Body of pancreas (tissue), 4 donors: ENCODE measurements around the gene GFRA1. TPM values are rescaled to one million over a fixed set of nuclear protein-coding genes. Genes with fewer than 3 reads are reported as not detected.

ENCODE experiments used
- ATAC-seq: fragments of 150-250 bp; one replicate; pipeline ENCODE4 v1.9.1; 2016
- DNase-seq, 4 donors: peaks; one replicate each; pipeline ENCODE4 v3.0.0-alpha.2; 2019
- H3K27ac ChIP-seq, 4 donors: fragments of 200-600 bp; sonication (generic); 1 replicate in 3 of 4; 2 replicates in 1 of 4; pipeline versions ENCODE4 v1.5.1 to v1.6.1; 2016 to 2019; ENCODE audit warnings: mild to moderate bottlenecking in 1 of 4, mixed read lengths in 1 of 4, moderate library complexity in 1 of 4
- H3K27me3 ChIP-seq, 2 donors: fragments of 200-600 bp; sonication (generic); one replicate each; pipeline ENCODE4 v1.6.0; 2016; ENCODE audit warnings: mild to moderate bottlenecking in 1 of 2
- H3K36me3 ChIP-seq, 2 donors: fragments of 200-600 bp; sonication (generic); replicated peaks in 1 of 2; 2 replicates each; pipeline ENCODE4 v1.5.1; 2016; ENCODE audit warnings: low read depth in 2 of 2; ENCODE audit not compliant: insufficient read depth in 1 of 2
- H3K4me1 ChIP-seq: fragments of 200-600 bp; sonication (generic); one replicate; pipeline ENCODE4 v1.6.0; 2016
- H3K4me3 ChIP-seq, 2 donors: fragments of 200-600 bp; sonication (generic); 1 replicate in 1 of 2; 2 replicates in 1 of 2; pipeline ENCODE4 v1.5.1; 2016 to 2019
- H3K9me3 ChIP-seq, 3 donors: fragments of 200-600 bp; sonication (generic); 1 replicate in 2 of 3; 2 replicates in 1 of 3; pipeline ENCODE4 v1.5.1; 2016
- POLR2A ChIP-seq, 3 donors: fragments of 450-650 bp; IDR thresholded peaks; one replicate each; pipeline ENCODE4 v1.6.1; 2016; ENCODE audit warnings: antibody characterized with exemption in 3 of 3, mild to moderate bottlenecking in 2 of 3
- whole genome bisulfite sequencing, 2 donors: methylation state at CpG; one replicate each; pipeline ENCODE4 v1.1.5; 2017; 5-methylcytosine and 5-hydroxymethylcytosine counted together
- intact Hi-C: fragments of 100-400 bp; cut with DNase I; formaldehyde crosslinking; loops from one replicate; pipeline ENCODE4 v1.15.1; 2023
- total RNA-seq, 2 donors: library from RNA; depleted of rRNA; stranded (reverse); fragments of >200 nt; gene quantifications; one replicate each; pipeline ENCODE4 v1.1.0, GENCODE V29; 2016
- TF ChIP-seq, protein P1 (sequence below), 7 experiments: fragments of 450-650 bp in 4 of 7; fragments of 200-600 bp in 3 of 7; sonication (generic) in 3 of 7; IDR thresholded peaks; one replicate each; pipeline ENCODE4 v1.5.1; 2016 to 2019; ENCODE audit warnings: antibody characterized with exemption in 7 of 7

GFRA1 gene
- total RNA-seq, 2 donors from 2014 or later, result 4.2 to 6.9 TPM

DNA sequence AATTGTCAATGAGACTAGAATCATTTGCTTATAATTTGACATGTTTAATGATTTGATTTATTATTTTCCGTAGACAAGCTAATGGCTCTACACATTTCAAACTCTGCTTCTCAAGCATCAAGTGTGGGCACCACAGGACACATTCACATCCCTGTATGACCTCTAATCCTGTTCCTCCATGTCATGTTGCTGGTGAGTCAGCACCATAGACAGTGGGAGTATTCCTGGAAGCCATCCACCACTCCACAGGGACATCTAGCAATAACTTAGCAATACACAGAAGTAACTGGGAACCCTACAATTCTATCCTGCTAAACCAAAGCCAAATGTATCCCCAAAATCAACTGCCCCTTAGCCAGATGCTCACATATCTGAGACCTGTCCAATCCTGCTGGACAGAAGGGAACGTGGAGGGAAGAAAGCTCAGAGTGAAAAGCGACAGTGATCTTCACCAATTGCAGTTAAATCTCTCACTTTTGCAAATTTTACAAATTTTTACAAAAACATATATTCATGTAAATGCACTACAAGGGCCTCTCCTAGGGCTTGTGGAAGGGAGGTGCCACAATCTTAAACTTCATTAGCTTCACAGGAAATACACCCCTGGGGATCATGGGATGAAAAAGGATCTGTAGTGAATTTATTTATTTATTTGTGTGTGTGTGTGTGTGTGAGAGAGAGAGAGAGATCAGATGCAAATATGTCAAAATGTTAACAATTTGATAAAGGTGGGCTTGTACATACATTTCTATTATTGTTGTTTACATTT, 126.5 kb downstream of the GFRA1 start:
- 86% methylated on average over 3 of the region's 3 CpGs for WGBS, 2 donors
- H3K27me3 ChIP-seq, result no peaks in the 10 kb centered on the region
- peak in 1 of 4 donors; percentile 6 for DNase-seq
- H3K4me3 ChIP-seq, result no peak overlapping the region
- no peaks in the 10 kb centered on the region for H3K9me3 ChIP-seq
- intact Hi-C loops, result no loop called here
- no peaks in the 10 kb centered on the region for H3K36me3 ChIP-seq
- TF ChIP-seq, protein P1, sequence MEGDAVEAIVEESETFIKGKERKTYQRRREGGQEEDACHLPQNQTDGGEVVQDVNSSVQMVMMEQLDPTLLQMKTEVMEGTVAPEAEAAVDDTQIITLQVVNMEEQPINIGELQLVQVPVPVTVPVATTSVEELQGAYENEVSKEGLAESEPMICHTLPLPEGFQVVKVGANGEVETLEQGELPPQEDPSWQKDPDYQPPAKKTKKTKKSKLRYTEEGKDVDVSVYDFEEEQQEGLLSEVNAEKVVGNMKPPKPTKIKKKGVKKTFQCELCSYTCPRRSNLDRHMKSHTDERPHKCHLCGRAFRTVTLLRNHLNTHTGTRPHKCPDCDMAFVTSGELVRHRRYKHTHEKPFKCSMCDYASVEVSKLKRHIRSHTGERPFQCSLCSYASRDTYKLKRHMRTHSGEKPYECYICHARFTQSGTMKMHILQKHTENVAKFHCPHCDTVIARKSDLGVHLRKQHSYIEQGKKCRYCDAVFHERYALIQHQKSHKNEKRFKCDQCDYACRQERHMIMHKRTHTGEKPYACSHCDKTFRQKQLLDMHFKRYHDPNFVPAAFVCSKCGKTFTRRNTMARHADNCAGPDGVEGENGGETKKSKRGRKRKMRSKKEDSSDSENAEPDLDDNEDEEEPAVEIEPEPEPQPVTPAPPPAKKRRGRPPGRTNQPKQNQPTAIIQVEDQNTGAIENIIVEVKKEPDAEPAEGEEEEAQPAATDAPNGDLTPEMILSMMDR (IDR thresholded peaks at IDR 0.05), result no peak
- TF ChIP-seq POLR2A (IDR thresholded peaks at IDR 0.05), result no peak
- no peak overlapping the region for H3K27ac ChIP-seq
- no peak for ATAC-seq
- no peaks in the 10 kb centered on the region for H3K4me1 ChIP-seq

DNA sequence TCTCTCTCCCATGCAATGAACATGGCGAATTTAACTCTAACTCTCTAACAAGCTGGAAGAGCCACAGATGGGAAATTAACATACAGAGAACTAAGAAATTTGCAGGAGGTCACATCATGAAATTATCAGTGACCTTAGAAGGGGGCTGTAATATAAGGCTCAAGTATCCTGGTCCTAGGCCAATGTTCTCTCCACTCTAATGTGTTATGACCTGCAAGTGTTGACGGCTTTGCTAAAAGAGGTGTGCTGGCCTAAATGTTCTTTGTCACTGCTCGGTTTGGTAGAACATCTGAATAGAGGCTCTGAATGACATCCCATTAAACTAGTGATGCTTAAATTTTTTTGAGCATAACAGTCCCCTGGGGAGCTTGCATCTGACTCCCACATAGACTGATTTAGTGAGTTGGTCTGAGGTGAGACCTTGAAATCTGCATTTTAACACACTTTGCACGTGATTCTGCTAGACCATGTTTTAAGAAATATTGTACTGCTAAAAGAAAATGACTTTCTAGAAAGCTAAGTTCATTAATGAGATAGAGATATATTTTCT, 129.3 kb downstream of the GFRA1 start:
- DNase-seq (no peak), ATAC-seq (no peak)
- H3K9me3 ChIP-seq, result no peaks in the 10 kb centered on the region
- H3K36me3 ChIP-seq, result no peaks in the 10 kb centered on the region
- H3K4me3 ChIP-seq, result no peak overlapping the region
- intact Hi-C loops, result no loop called here
- H3K4me1 ChIP-seq, result no peaks in the 10 kb centered on the region
- H3K27me3 ChIP-seq, result no peaks in the 10 kb centered on the region
- TF ChIP-seq, protein P1 (IDR thresholded peaks at IDR 0.05), result no peak
- no peak for TF ChIP-seq POLR2A (IDR thresholded peaks at IDR 0.05)
- WGBS, 2 donors, result 89% methylated on average over 4 of the region's 4 CpGs
- no peak overlapping the region for H3K27ac ChIP-seq

DNA sequence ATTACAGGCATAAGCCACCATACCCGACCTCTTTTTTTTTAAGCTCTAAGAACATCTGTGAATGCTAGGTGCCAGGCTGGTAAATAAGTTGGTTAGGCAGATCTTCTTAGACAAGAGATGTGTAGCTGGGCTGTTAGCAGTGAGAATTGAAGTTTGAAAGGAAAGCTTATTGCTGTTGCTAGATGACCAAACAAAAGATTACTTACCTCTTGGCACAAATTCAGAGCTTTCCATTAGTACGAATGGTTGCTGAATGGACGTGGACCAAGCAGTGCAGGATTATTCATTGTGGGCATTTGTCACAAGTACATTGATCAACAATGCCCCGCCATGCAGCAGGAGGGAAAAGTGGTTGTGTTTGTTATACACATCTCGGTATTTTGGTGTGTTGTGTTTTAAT, 131.2 kb downstream of the GFRA1 start:
- Histone ChIP-seq H3K27me3 (no peaks in the 10 kb centered on the region), H3K36me3 (no peaks in the 10 kb centered on the region), H3K4me3 (no peak overlapping the region), H3K27ac (no peak overlapping the region), H3K4me1 (no peaks in the 10 kb centered on the region), H3K9me3 (no peaks in the 10 kb centered on the region)
- ATAC-seq (no peak), DNase-seq (no peak)
- intact Hi-C loops, result no loop called here
- no peak for TF ChIP-seq POLR2A (IDR thresholded peaks at IDR 0.05)
- TF ChIP-seq, protein P1 (IDR thresholded peaks at IDR 0.05), result no peak
- 34 to 36% methylated on average over 5 of the region's 5 CpGs for WGBS, 2 donors

DNA sequence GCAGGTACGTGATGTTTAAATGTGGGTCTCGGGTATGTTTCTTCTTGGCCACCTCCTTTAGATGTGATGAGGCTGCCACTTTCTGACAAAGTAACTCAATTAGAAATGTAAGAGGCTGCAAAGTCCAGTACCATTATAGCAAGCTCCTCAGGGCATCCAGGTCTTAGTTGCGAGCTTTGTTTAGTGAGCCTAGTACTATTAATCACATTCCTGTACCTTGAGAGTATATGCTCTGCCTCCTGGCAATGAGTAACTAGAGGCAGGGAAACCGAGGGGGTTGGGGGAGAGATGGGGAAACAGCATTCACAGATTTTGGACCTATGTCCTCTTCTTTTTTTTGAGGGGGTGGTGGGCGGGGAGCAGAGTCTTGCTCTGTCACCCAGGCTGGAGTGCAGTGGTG, 131.8 kb downstream of the GFRA1 start:
- WGBS, 2 donors, result 76 to 89% methylated on average over 5 of the region's 5 CpGs
- Histone ChIP-seq H3K9me3 (no peaks in the 10 kb centered on the region), H3K27ac (no peak overlapping the region), H3K36me3 (no peaks in the 10 kb centered on the region), H3K27me3 (no peaks in the 10 kb centered on the region), H3K4me3 (no peak overlapping the region), H3K4me1 (no peaks in the 10 kb centered on the region)
- ATAC-seq (no peak), DNase-seq (no peak)
- intact Hi-C loops, result no loop called here
- TF ChIP-seq POLR2A (IDR thresholded peaks at IDR 0.05), result no peak
- TF ChIP-seq, protein P1 (IDR thresholded peaks at IDR 0.05), result no peak

DNA sequence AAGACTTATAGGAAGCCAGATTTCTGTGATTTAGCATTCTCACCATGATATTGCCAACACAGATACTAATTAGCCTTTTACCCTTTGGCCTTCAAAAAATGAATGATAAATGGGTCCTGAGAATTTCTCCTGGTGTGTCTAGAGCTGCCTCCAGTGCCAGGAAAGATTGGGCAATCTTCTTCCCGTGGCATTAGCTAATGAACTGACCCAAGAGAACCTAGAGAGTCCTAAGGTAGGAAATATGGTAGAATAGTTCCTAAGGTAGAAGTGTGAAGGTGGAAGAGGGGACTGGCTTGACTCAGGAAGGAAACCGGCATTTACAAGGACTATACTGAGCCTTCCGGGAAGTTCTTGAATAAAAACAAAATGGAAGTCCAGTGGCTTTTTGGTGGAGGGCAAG, 133.1 kb downstream of the GFRA1 start:
- intact Hi-C loops, result no loop called here

More for the DNA sequence above, 133.1 kb downstream of the GFRA1 start:
- no peak overlapping the region for H3K27ac ChIP-seq
- no peak for ATAC-seq
- TF ChIP-seq POLR2A (IDR thresholded peaks at IDR 0.05), result no peak
- TF ChIP-seq, protein P1 (IDR thresholded peaks at IDR 0.05), result no peak
- no peaks in the 10 kb centered on the region for H3K36me3 ChIP-seq
- no peaks in the 10 kb centered on the region for H3K27me3 ChIP-seq
- H3K4me1 ChIP-seq, result no peaks in the 10 kb centered on the region
- H3K4me3 ChIP-seq, result no peak overlapping the region
- WGBS, 2 donors, result 66 to 67% methylated on average over 3 of the region's 3 CpGs
- H3K9me3 ChIP-seq, result no peaks in the 10 kb centered on the region
- DNase-seq, result peak in 1 of 4 donors; percentile 10
